LNCAP (cell line): ENCODE results near the gene CDON.

Experiments
- CTCF ChIP-seq: fragments of 450-650 bp; IDR thresholded peaks from 2 replicates; pipeline ENCODE4 v1.5.1; 2017; ENCODE audit warnings: mild to moderate bottlenecking

CDON gene

GRCh38 chr11:126034933-126035425, 27.7 kb downstream of the CDON start:
- no peak for TF ChIP-seq CTCF

GRCh38 chr11:126034039-126034932, 28.4 kb downstream of the CDON start:
- no peak for TF ChIP-seq CTCF

- no peak for TF ChIP-seq CTCF
Measured at GRCh38 chr11:126032375-126032774, 30.3 kb downstream of the CDON start.

GRCh38 chr11:126029805-126030204, 32.9 kb downstream of the CDON start:
- no peak for TF ChIP-seq CTCF

GRCh38 chr11:126029237-126029636, 33.4 kb downstream of the CDON start:
- TF ChIP-seq CTCF = no peak

- no peak for TF ChIP-seq CTCF
Measured at GRCh38 chr11:126026579-126026978, 36.1 kb downstream of the CDON start.

- TF ChIP-seq CTCF = no peak
Measured at GRCh38 chr11:126025822-126026221, 36.8 kb downstream of the CDON start.
